K562 (cell line): Measurements from ENCODE around the gene SELPLG. TPM values are rescaled to one million over a fixed set of nuclear protein-coding genes. Genes with fewer than 3 reads are reported as not detected.
A peak's percentile ranks its signal among the peaks of the same experiment; 100 is the strongest.

Source experiments
- ATAC-seq: fragments of 200-7000 bp; cut with Tn5 transposase; 3 replicates; pipeline ENCODE4 v1.9.1; 2020; ENCODE audit warnings: moderate library complexity
- BruUV-seq: library from RNA; stranded (reverse); fragments of 400-500 nt; replicated peaks from 2 replicates; lab custom pipeline; 2021; lab: Mats Ljungman, UMichigan
- CTCF ChIA-PET: fragments of 300-600 bp; formaldehyde crosslinking; extraction: SDS; loops from one replicate; lab custom pipeline; 2021; ENCODE audit warnings: low intra/inter-chr PET ratio; lab: Yijun Ruan, JAX
- POLR2A ChIA-PET: fragments of 300-600, 350-650 bp; sonication (Branson Sonifier 250); formaldehyde crosslinking; extraction: SDS; loops from one replicate; lab custom pipeline; 2021; ENCODE audit warnings: antibody characterized with exemption, inconsistent platforms; lab: Yijun Ruan, JAX
- DNase-seq, 4 experiments: peaks; one replicate each; pipeline versions ENCODE4 v3.0.0 to v3.0.0-alpha.2; 2011 to 2018; ENCODE audit warnings: low spot score in 3 of 4, mixed read lengths in 3 of 4; ENCODE audit errors: extremely low read depth in 1 of 4
- FAIRE-seq: peaks from 2 replicates; lab custom pipeline; 2011; peaks lifted over from hg19 to GRCh38; lab: Jason Lieb, UNC
- H2AFZ ChIP-seq: 2 replicates; pipeline ENCODE4 v1.6.0; 2011; ENCODE audit warnings: low read depth, low read length, control low read depth, inconsistent platforms
- H3K27ac ChIP-seq: fragments of 200-600 bp; 3 replicates; pipeline ENCODE4 v1.8.0; 2011; ENCODE audit warnings: low read depth, mild to moderate bottlenecking, control low read depth, inconsistent platforms, low read length, moderate library complexity, mixed read lengths; ENCODE audit errors: extremely low read depth
- H3K27me3 ChIP-seq, 2 experiments: fragments of 300-600 bp in 1 of 2; 2 replicates in 1 of 2; 3 replicates in 1 of 2; pipeline versions ENCODE4 v1.6.0 to v1.8.0; 2011; ENCODE audit warnings: inconsistent platforms in 2 of 2, low read length in 2 of 2, mild to moderate bottlenecking in 1 of 2, mixed read lengths in 1 of 2, moderate library complexity in 1 of 2; ENCODE audit not compliant: control insufficient read depth in 2 of 2, insufficient read depth in 2 of 2
- H3K36me3 ChIP-seq: fragments of 300-600 bp; 3 replicates; pipeline ENCODE4 v1.8.0; 2011; ENCODE audit warnings: mild to moderate bottlenecking, low read length, inconsistent platforms; ENCODE audit not compliant: control insufficient read depth, insufficient read depth
- H3K4me1 ChIP-seq, 2 experiments: fragments of 200-600 bp in 1 of 2; replicated peaks in 1 of 2; 2 replicates in 1 of 2; 3 replicates in 1 of 2; pipeline versions ENCODE4 v1.5.1 to v1.8.0; 2011; ENCODE audit warnings: inconsistent platforms in 2 of 2, low read length in 2 of 2, mild to moderate bottlenecking in 1 of 2, mixed read lengths in 1 of 2, moderate library complexity in 1 of 2; ENCODE audit not compliant: control insufficient read depth in 2 of 2, insufficient read depth in 2 of 2
- H3K4me2 ChIP-seq: 2 replicates; pipeline ENCODE4 v1.6.1; 2011; ENCODE audit warnings: low read length, control low read depth, inconsistent platforms, mixed read lengths; ENCODE audit not compliant: insufficient read depth
- H3K4me3 ChIP-seq: fragments of 200-600 bp; sonication (generic), shearing (Covaris generic); 2 replicates; pipeline ENCODE4 v1.5.1; 2016; ENCODE audit warnings: control low read depth, inconsistent platforms
- H3K79me2 ChIP-seq: fragments of 200-600 bp; 3 replicates; pipeline ENCODE4 v1.8.0; 2011; ENCODE audit warnings: low read length, inconsistent platforms; ENCODE audit not compliant: control insufficient read depth, insufficient read depth
- H3K9ac ChIP-seq, 2 experiments: 2 replicates each; pipeline versions ENCODE4 v1.6.0 to v1.6.1; 2011; ENCODE audit warnings: low read depth in 2 of 2, low read length in 2 of 2, control low read depth in 1 of 2, inconsistent platforms in 1 of 2, mild to moderate bottlenecking in 1 of 2, mixed read lengths in 1 of 2; ENCODE audit not compliant: insufficient read depth in 1 of 2
- H3K9me1 ChIP-seq: one replicate; pipeline ENCODE4 v1.6.0; 2011; ENCODE audit warnings: inconsistent platforms, mild to moderate bottlenecking, low read length, moderate library complexity; ENCODE audit not compliant: control insufficient read depth, insufficient read depth
- H3K9me3 ChIP-seq: replicated peaks from 2 replicates; pipeline ENCODE4 v1.5.1; 2011; ENCODE audit warnings: low read depth, low read length, inconsistent platforms; ENCODE audit not compliant: control insufficient read depth, insufficient read depth
- H4K20me1 ChIP-seq: replicated peaks from 2 replicates; pipeline ENCODE4 v1.6.1; 2011; ENCODE audit warnings: low read length, inconsistent platforms, mixed read lengths; ENCODE audit not compliant: control insufficient read depth, insufficient read depth
- ASH1L ChIP-seq: fragments of 450-650 bp; IDR thresholded peaks from 2 replicates; pipeline ENCODE4 v1.6.1; 2018; ENCODE audit warnings: borderline replicate concordance, mild to moderate bottlenecking, low read depth; ENCODE audit not compliant: partially characterized antibody
- ATF7 ChIP-seq: fragments of 450-650 bp; IDR thresholded peaks from 2 replicates; pipeline ENCODE4 v1.7.1; 2014; ENCODE audit warnings: mild to moderate bottlenecking, moderate library complexity
- E2F8 ChIP-seq: fragments of 450-650 bp; IDR thresholded peaks from 2 replicates; pipeline ENCODE4 v1.7.1; 2018; ENCODE audit warnings: mild to moderate bottlenecking, low read depth; ENCODE audit not compliant: partially characterized antibody
- FOXP1 ChIP-seq: sonication (generic); formaldehyde crosslinking; IDR thresholded peaks from 2 replicates; pipeline ENCODE4 v1.8.0; 2022; ENCODE audit warnings: mild to moderate bottlenecking, missing genetic modification reagents
- GABPB2 ChIP-seq: fragments of 250-450 bp; sonication (Bioruptor Pico); conservative IDR thresholded peaks from 2 replicates; pipeline ENCODE4 v1.5.1; 2021; ENCODE audit warnings: mild to moderate bottlenecking
- NR3C1 ChIP-seq: sonication (generic); formaldehyde crosslinking; IDR thresholded peaks from 2 replicates; pipeline ENCODE4 v1.8.1; 2022; ENCODE audit warnings: missing genetic modification reagents
- PHF8 ChIP-seq: fragments of 200-600 bp; sonication (generic); IDR thresholded peaks from 2 replicates; pipeline ENCODE4 v1.6.1; 2012; ENCODE audit warnings: mixed run types, mild to moderate bottlenecking, inconsistent platforms, low read length, moderate library complexity, borderline replicate concordance
- SAFB2 ChIP-seq: fragments of 200-400 bp; formaldehyde crosslinking; IDR thresholded peaks from 2 replicates; pipeline ENCODE4 v1.6.1; 2018; ENCODE audit warnings: borderline replicate concordance, low read length, low read depth, moderate library complexity; ENCODE audit not compliant: severe bottlenecking
- SMARCC2 ChIP-seq: fragments of 450-650 bp; IDR thresholded peaks from 2 replicates; pipeline ENCODE4 v1.6.1; 2017; ENCODE audit warnings: antibody characterized with exemption, moderate library complexity, mild to moderate bottlenecking, low read depth
- ZBTB2 ChIP-seq: fragments of 450-650 bp; IDR thresholded peaks from 2 replicates; pipeline ENCODE4 v1.6.1; 2016; ENCODE audit warnings: antibody characterized with exemption
- ZFP91 ChIP-seq: sonication (generic); formaldehyde crosslinking; IDR thresholded peaks from 2 replicates; pipeline ENCODE4 v1.8.0; 2022; ENCODE audit warnings: mild to moderate bottlenecking, missing genetic modification reagents
- ZNF444 ChIP-seq: fragments of 250-450 bp; sonication (Bioruptor Pico); IDR thresholded peaks from 2 replicates; pipeline ENCODE4 v1.4.0; 2020; ENCODE audit warnings: mild to moderate bottlenecking, moderate library complexity
- ZNF699 ChIP-seq: fragments of 250-450 bp; sonication (Bioruptor Pico); IDR thresholded peaks from 2 replicates; pipeline ENCODE4 v1.8.0; 2021; ENCODE audit warnings: mild to moderate bottlenecking, moderate library complexity; ENCODE audit not compliant: insufficient replicate concordance
- WGBS: fragments of 100-300 bp; shearing (Covaris generic); methylation state at CpG from one replicate; pipeline ENCODE4 v1.1.6; 2016; ENCODE audit warnings: low coverage, mixed read lengths; ENCODE audit not compliant: insufficient coverage; ENCODE audit errors: missing lambda C conversion rate; 5-methylcytosine and 5-hydroxymethylcytosine counted together
- in situ Hi-C: fragments of 300-500 bp; cut with MboI; formaldehyde crosslinking; loops from 4 replicates; pipeline ENCODE4 v1.15.0; 2018; ENCODE audit warnings: inconsistent platforms, mixed read lengths
- intact Hi-C: fragments of 100-400 bp; cut with micrococcal nuclease; formaldehyde crosslinking; loops from 2 replicates; pipeline ENCODE4 v1.14.2; 2022
- polyA plus RNA-seq, 8 experiments: library from polyadenylated mRNA; depleted of rRNA in 4 of 8; stranded (reverse) in 5 of 8; unstranded in 3 of 8; fragments of >200 nt; fragmentation: Nextera tagmentation in 2 of 8; fragmentation: Illumina TruSeq in 1 of 8; extraction: Ambion mirVana in 2 of 8; extraction: Trizol in 1 of 8; gene quantifications; 2 replicates each; pipeline versions ENCODE4 v1.2.1 to v1.2.3, GENCODE V29; 2011 to 2014; ENCODE audit warnings: inconsistent platforms in 1 of 8, missing spikeins in 1 of 8
- total RNA-seq, 7 experiments: library from RNA; depleted of rRNA in 6 of 7; stranded (reverse); fragments of >200 nt in 6 of 7; fragmentation: Illumina TruSeq in 2 of 7; extraction: Trizol in 2 of 7; gene quantifications; 2 replicates each; pipeline versions ENCODE4 v1.2.1 to v1.2.3, GENCODE V29; 2011 to 2021; ENCODE audit warnings: low replicate concordance in 1 of 7
- TF ChIP-seq, protein P1 (sequence below): sonication (generic); formaldehyde crosslinking; IDR thresholded peaks from 2 replicates; pipeline ENCODE4 v1.8.1; 2022; ENCODE audit warnings: missing genetic modification reagents

Gene SELPLG
- total and polyA plus RNA-seq, 9 of the 15 experiments (the other 6 are each of a cell fraction or from before 2014, with no cell fraction given), result 0.22 to 10.2 (median 1.7) TPM

GRCh38 chr12:108629824-108630476 lies 3.7 kb downstream of the SELPLG start:
- Histone ChIP-seq H3K27me3 (no peaks in the 10 kb centered on the region), H3K4me3 (peak overlapping the region; percentile 90), H4K20me1 (no peaks in the 10 kb centered on the region), H3K27ac (peak overlapping the region; percentile 96), H3K9me3 (no peaks in the 10 kb centered on the region), H3K4me2 (peak overlapping the region; percentile 98), H3K9ac (peak overlapping the region; percentile 98 to 100), H3K9me1 (no peaks in the 10 kb centered on the region), H2AFZ (peak overlapping the region; percentile 53), H3K4me1 (peaks cover 59 to 60% of the 10 kb centered on the region in 2 experiments), H3K36me3 (peaks cover 12% of the 10 kb centered on the region; the same call in 2 of the 3 replicates), H3K79me2 (peaks cover 51% of the 10 kb centered on the region)
- in situ Hi-C loops, result no loop called here
- 1% methylated on average over 17 of the region's 17 CpGs for WGBS
- DNase-seq, result peak; percentile 83 to 97 (median 87)
- FAIRE-seq, result peak; percentile 97
- no TSS peak for BruUV-seq
- intact Hi-C loops, result loop anchor here (1.0 to 5.0 kb wide), 2 partner anchors 11 to 62 kb away; no protein-coding TSS in a partner anchor
- ATAC-seq, result peak; percentile 84
- CTCF ChIA-PET, result no interaction called here
- POLR2A ChIA-PET, result interaction anchor here (0.6 to 7.4 kb wide), 6 partner anchors 10 to 634 kb away, joined by 3 to 69 read pairs (median 5); partner anchors contain the start of genes ISCU and SART3
- TF ChIP-seq SMARCC2, result no peak; the same call in 1 of the 2 replicates
- peak; percentile 99 for TF ChIP-seq ATF7
- no peak for TF ChIP-seq SAFB2
- TF ChIP-seq, protein P1, sequence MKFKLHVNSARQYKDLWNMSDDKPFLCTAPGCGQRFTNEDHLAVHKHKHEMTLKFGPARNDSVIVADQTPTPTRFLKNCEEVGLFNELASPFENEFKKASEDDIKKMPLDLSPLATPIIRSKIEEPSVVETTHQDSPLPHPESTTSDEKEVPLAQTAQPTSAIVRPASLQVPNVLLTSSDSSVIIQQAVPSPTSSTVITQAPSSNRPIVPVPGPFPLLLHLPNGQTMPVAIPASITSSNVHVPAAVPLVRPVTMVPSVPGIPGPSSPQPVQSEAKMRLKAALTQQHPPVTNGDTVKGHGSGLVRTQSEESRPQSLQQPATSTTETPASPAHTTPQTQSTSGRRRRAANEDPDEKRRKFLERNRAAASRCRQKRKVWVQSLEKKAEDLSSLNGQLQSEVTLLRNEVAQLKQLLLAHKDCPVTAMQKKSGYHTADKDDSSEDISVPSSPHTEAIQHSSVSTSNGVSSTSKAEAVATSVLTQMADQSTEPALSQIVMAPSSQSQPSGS (CRISPR knock-in tag), result 0 out of 2 replicates have a peak, but pooled peaks have one; percentile 41
- TF ChIP-seq FOXP1 (CRISPR knock-in tag), result no peak
- no peak for TF ChIP-seq ZNF699 (CRISPR knock-in tag)
- TF ChIP-seq PHF8, result peak; percentile 67; the same call in 1 of the 2 replicates
- TF ChIP-seq ZFP91 (CRISPR knock-in tag), result no peak
- TF ChIP-seq ZNF444 (CRISPR knock-in tag), result no peak
- no peak for TF ChIP-seq ZBTB2
- no peak for TF ChIP-seq NR3C1
- TF ChIP-seq ASH1L, result no peak
- no peak for TF ChIP-seq GABPB2 (CRISPR knock-in tag)
- peak; percentile 29 for TF ChIP-seq E2F8
